Head of caudate nucleus (tissue), 42 donors: Measurements from ENCODE around the gene ACAA1.

Source experiments
- DNase-seq, 42 donors: peaks; one replicate each; pipeline versions ENCODE4 v3.0.0 to v3.0.0-alpha.2; 2020 to 2021; ENCODE audit warnings: mixed read lengths in 7 of 42
- intact Hi-C: fragments of 100-400 bp; cut with DNase I; formaldehyde crosslinking; loops from one replicate; pipeline ENCODE4 v1.15.0; 2022

ACAA1 gene

GRCh38 chr3:38138349-38139190 lies 1.6 kb upstream of the ACAA1 start, which contains the start of gene MYD88:
TSS of gene MYD88 (plus strand) at chr3:38138661. CDS start at chr3:38138701, 40 bp downstream.
- peak in 41 of 42 donors; percentile 44 to 87 (median 70) for DNase-seq
- intact Hi-C loops = loop anchor here (10.0 kb wide), 2 partner anchors 316 to 346 kb away; partner anchors contain the start of gene ACVR2B

GRCh38 chr3:38137615-38138348 lies 855 bp upstream of the ACAA1 start:
- intact Hi-C loops = loop anchor here (2.0 to 10.0 kb wide), 3 partner anchors 27 to 347 kb away; partner anchors contain the start of genes ACVR2B and OXSR1
- peak in 8 of 42 donors; percentile 8 to 50 (median 29) for DNase-seq

- DNase-seq = peak in 5 of 42 donors; percentile 7 to 40 (median 26)
- intact Hi-C loops = loop anchor here (2.0 to 10.0 kb wide), 3 partner anchors 28 to 348 kb away; partner anchors contain the start of genes ACVR2B and OXSR1
These were observed 542 bp downstream of the ACAA1 start for GRCh38 chr3:38136393-38136776.

- intact Hi-C loops = loop anchor here (2.0 to 10.0 kb wide), 3 partner anchors 29 to 349 kb away; partner anchors contain the start of genes ACVR2B and OXSR1
These were observed 1.2 kb downstream of the ACAA1 start for GRCh38 chr3:38135621-38136277.

GRCh38 chr3:38134517-38135143 lies 2.3 kb downstream of the ACAA1 start:
- intact Hi-C loops = loop anchor here (10.0 kb wide), 2 partner anchors 320 to 350 kb away; partner anchors contain the start of gene ACVR2B
- DNase-seq = peak in 1 of 42 donors; percentile 1

More at GRCh38 chr3:38135621-38136277, 1.2 kb downstream of the ACAA1 start:
- DNase-seq = peak in 3 of 42 donors; percentile 5 to 18 (median 7)

- intact Hi-C loops = loop anchor here (10.0 kb wide), 2 partner anchors 321 to 351 kb away; partner anchors contain the start of gene ACVR2B
- peak in 6 of 42 donors; percentile 1 to 29 (median 13) for DNase-seq
These were observed 3.1 kb downstream of the ACAA1 start for GRCh38 chr3:38133557-38134405.

- peak in 3 of 42 donors; percentile 4 to 16 (median 9) for DNase-seq
- intact Hi-C loops = loop anchor here (10.0 kb wide), 2 partner anchors 322 to 352 kb away; partner anchors contain the start of gene ACVR2B
These were observed 3.7 kb downstream of the ACAA1 start for GRCh38 chr3:38133209-38133556.

GRCh38 chr3:38131621-38132369 lies 5.1 kb downstream of the ACAA1 start:
- peak in 13 of 42 donors; percentile 17 to 62 (median 43) for DNase-seq
- intact Hi-C loops = loop anchor here (10.0 kb wide), 2 partner anchors 323 to 353 kb away; partner anchors contain the start of gene ACVR2B

- peak in 5 of 42 donors; percentile 12 to 33 (median 15) for DNase-seq
These were observed 6.3 kb downstream of the ACAA1 start for GRCh38 chr3:38130631-38131065.

GRCh38 chr3:38129058-38129457 lies 7.9 kb downstream of the ACAA1 start:
- intact Hi-C loops = no loop called here
- DNase-seq = peak in 4 of 42 donors; percentile 6 to 23 (median 16)

More at GRCh38 chr3:38130631-38131065, 6.3 kb downstream of the ACAA1 start:
- intact Hi-C loops = loop anchor here (10.0 kb wide), 2 partner anchors 324 to 354 kb away; partner anchors contain the start of gene ACVR2B

- peak in 2 of 42 donors; percentile 3 to 17 for DNase-seq
- intact Hi-C loops = no loop called here
These were observed 8.6 kb downstream of the ACAA1 start for GRCh38 chr3:38128303-38128655.

GRCh38 chr3:38127611-38128302 lies 9.2 kb downstream of the ACAA1 start:
- intact Hi-C loops = no loop called here
- DNase-seq = peak in 5 of 42 donors; percentile 1 to 16 (median 9)

- intact Hi-C loops = no loop called here
- DNase-seq = peak in 6 of 42 donors; percentile 1 to 26 (median 4)
These were observed 10.6 kb downstream of the ACAA1 start for GRCh38 chr3:38126121-38126892.

- intact Hi-C loops = no loop called here
- peak in 9 of 42 donors; percentile 1 to 27 (median 11) for DNase-seq
These were observed 11.4 kb downstream of the ACAA1 start for GRCh38 chr3:38125305-38126120.
